IMR-90 (cell line): Measurements from ENCODE around the gene CENPP. TPM values are rescaled to one million over a fixed set of nuclear protein-coding genes. Genes with fewer than 3 reads are reported as not detected.

Experiments
- ATAC-seq: fragments of 200-7000 bp; cut with Tn5 transposase; 2 replicates; pipeline ENCODE4 v1.9.1; 2020; ENCODE audit warnings: low read depth, mild to moderate bottlenecking, moderate library complexity
- BruUV-seq: library from RNA; stranded (reverse); fragments of 400-500 nt; replicated peaks from 2 replicates; lab custom pipeline; 2021; lab: Mats Ljungman, UMichigan
- CTCF ChIA-PET: fragments of 300-600 bp; formaldehyde crosslinking; extraction: SDS; loops from one replicate; lab custom pipeline; 2021; ENCODE audit warnings: antibody characterized with exemption; lab: Yijun Ruan, JAX
- POLR2A ChIA-PET: fragments of 300-600 bp; sonication (Branson Sonifier 250); formaldehyde crosslinking; loops from one replicate; lab custom pipeline; 2022; ENCODE audit warnings: antibody characterized with exemption; ENCODE audit not compliant: unreplicated experiment; lab: Charles Lee
- DNase-seq: peaks from one replicate; pipeline ENCODE4 v3.0.0; 2013
- H2AFZ ChIP-seq: replicated peaks from 2 replicates; pipeline ENCODE3; 2013; ENCODE audit warnings: low read length, mild to moderate bottlenecking; ENCODE audit not compliant: poor library complexity
- H2AK5ac ChIP-seq: 2 replicates; pipeline ENCODE4 v1.6.1; 2013; ENCODE audit warnings: low read depth, low read length, inconsistent platforms
- H2AK9ac ChIP-seq: replicated peaks from 2 replicates; pipeline ENCODE3; 2013; ENCODE audit warnings: mild to moderate bottlenecking, low read depth, low read length, moderate library complexity; ENCODE audit not compliant: poor library complexity
- H2BK120ac ChIP-seq: 2 replicates; pipeline ENCODE4 v1.6.1; 2013; ENCODE audit warnings: low read depth, low read length, inconsistent platforms
- H2BK15ac ChIP-seq: 3 replicates; pipeline ENCODE4 v1.6.1; 2013; ENCODE audit warnings: low read depth, low read length, inconsistent platforms
- H2BK20ac ChIP-seq: 2 replicates; pipeline ENCODE4 v1.6.1; 2013; ENCODE audit warnings: low read depth, mild to moderate bottlenecking, inconsistent platforms, low read length, moderate library complexity
- H2BK5ac ChIP-seq: 2 replicates; pipeline ENCODE4 v1.6.1; 2013; ENCODE audit warnings: mild to moderate bottlenecking, low read depth, low read length, inconsistent platforms; ENCODE audit not compliant: poor library complexity, severe bottlenecking
- H3K14ac ChIP-seq: replicated peaks from 2 replicates; pipeline ENCODE4 v1.6.1; 2013; ENCODE audit warnings: low read depth, low read length, inconsistent platforms
- H3K18ac ChIP-seq: 2 replicates; pipeline ENCODE4 v1.6.1; 2013; ENCODE audit warnings: low read depth, low read length, control low read depth
- H3K23ac ChIP-seq: 2 replicates; pipeline ENCODE4 v1.6.1; 2013; ENCODE audit warnings: low read depth, low read length, inconsistent platforms
- H3K27ac ChIP-seq: 2 replicates; pipeline ENCODE4 v1.5.1; 2013; ENCODE audit warnings: mild to moderate bottlenecking, control low read depth, low read length; ENCODE audit not compliant: insufficient read depth
- H3K27me3 ChIP-seq: 2 replicates; pipeline ENCODE4 v1.6.1; 2013; ENCODE audit warnings: low read length; ENCODE audit not compliant: control insufficient read depth, insufficient read depth
- H3K36me3 ChIP-seq: 2 replicates; pipeline ENCODE4 v1.6.1; 2013; ENCODE audit warnings: low read length, mixed read lengths; ENCODE audit not compliant: control insufficient read depth, insufficient read depth
- H3K4ac ChIP-seq: 2 replicates; pipeline ENCODE4 v1.6.1; 2013; ENCODE audit warnings: low read depth, low read length, inconsistent platforms
- H3K4me1 ChIP-seq: 2 replicates; pipeline ENCODE4 v1.6.1; 2013; ENCODE audit warnings: low read length, mixed read lengths; ENCODE audit not compliant: control insufficient read depth, insufficient read depth
- H3K4me2 ChIP-seq: 2 replicates; pipeline ENCODE4 v1.6.1; 2013; ENCODE audit warnings: low read depth, mild to moderate bottlenecking, control low read depth, low read length, moderate library complexity
- H3K4me3 ChIP-seq: 2 replicates; pipeline ENCODE4 v1.5.1; 2013; ENCODE audit warnings: low read depth, mild to moderate bottlenecking, control low read depth, low read length, moderate library complexity; ENCODE audit not compliant: insufficient read depth
- H3K56ac ChIP-seq: 2 replicates; pipeline ENCODE4 v1.6.1; 2013; ENCODE audit warnings: low read length, inconsistent platforms; ENCODE audit not compliant: insufficient read depth; ENCODE audit errors: extremely low read depth
- H3K79me1 ChIP-seq, 2 experiments: 2 replicates each; pipeline ENCODE4 v1.6.1; 2013; ENCODE audit warnings: low read length in 2 of 2, inconsistent platforms in 1 of 2, low read depth in 1 of 2
- H3K9ac ChIP-seq: 2 replicates; pipeline ENCODE4 v1.6.1; 2013; ENCODE audit warnings: low read depth, low read length, control low read depth
- H3K9me1 ChIP-seq: 2 replicates; pipeline ENCODE4 v1.6.1; 2013; ENCODE audit warnings: low read length, inconsistent platforms; ENCODE audit not compliant: insufficient read depth
- H3K9me3 ChIP-seq: 2 replicates; pipeline ENCODE4 v1.6.1; 2013; ENCODE audit warnings: low read length; ENCODE audit not compliant: control insufficient read depth, insufficient read depth
- H4K20me1 ChIP-seq: 2 replicates; pipeline ENCODE4 v1.6.1; 2013; ENCODE audit warnings: low read length, inconsistent platforms; ENCODE audit not compliant: insufficient read depth
- H4K5ac ChIP-seq: 2 replicates; pipeline ENCODE4 v1.6.1; 2013; ENCODE audit warnings: mild to moderate bottlenecking, low read depth, low read length, control low read depth
- H4K8ac ChIP-seq, 2 experiments: 2 replicates each; pipeline ENCODE4 v1.6.1; 2013; ENCODE audit warnings: low read depth in 2 of 2, low read length in 2 of 2, control low read depth in 1 of 2, inconsistent platforms in 1 of 2
- H4K91ac ChIP-seq: 2 replicates; pipeline ENCODE4 v1.6.1; 2013; ENCODE audit warnings: low read depth, low read length, inconsistent platforms; ENCODE audit not compliant: insufficient read depth
- CEBPB ChIP-seq: IDR thresholded peaks from 2 replicates; pipeline ENCODE4 v1.6.1; 2012; ENCODE audit warnings: low read depth, low read length, improper control_type of control experiment
- CTCF ChIP-seq: conservative IDR thresholded peaks from 2 replicates; pipeline ENCODE4 v1.5.1; 2012; ENCODE audit warnings: mild to moderate bottlenecking, low read depth, low read length, improper control_type of control experiment
- ELK1 ChIP-seq: fragments of 150-350 bp; IDR thresholded peaks from 2 replicates; pipeline ENCODE4 v1.6.1; 2016; ENCODE audit warnings: low read depth, mild to moderate bottlenecking, low read length, moderate library complexity, borderline replicate concordance
- MAFK ChIP-seq: IDR thresholded peaks from 2 replicates; pipeline ENCODE4 v1.6.1; 2012; ENCODE audit warnings: low read depth, low read length, improper control_type of control experiment
- POLR2A ChIP-seq: IDR thresholded peaks from 2 replicates; pipeline ENCODE4 v1.6.1; 2012; ENCODE audit warnings: mild to moderate bottlenecking, low read depth, low read length
- RAD21 ChIP-seq: IDR thresholded peaks from 2 replicates; pipeline ENCODE4 v1.6.1; 2012; ENCODE audit warnings: low read length, improper control_type of control experiment
- RCOR1 ChIP-seq: IDR thresholded peaks from 2 replicates; pipeline ENCODE4 v1.6.1; 2012; ENCODE audit warnings: mild to moderate bottlenecking, low read length, improper control_type of control experiment; ENCODE audit not compliant: insufficient replicate concordance
- RFX5 ChIP-seq: IDR thresholded peaks from 2 replicates; pipeline ENCODE4 v1.8.0; 2012; ENCODE audit warnings: low read depth, mild to moderate bottlenecking, low read length, moderate library complexity
- SMC3 ChIP-seq: fragments of 150-350 bp; IDR thresholded peaks from 2 replicates; pipeline ENCODE4 v1.6.1; 2016; ENCODE audit warnings: low read depth, mild to moderate bottlenecking, antibody characterized with exemption, low read length, moderate library complexity
- WGBS, 2 experiments: methylation state at CpG; one replicate each; pipeline versions ENCODE4 v1.1.5 to v1.1.7; 2013; ENCODE audit warnings: missing lambda C conversion rate in 2 of 2; ENCODE audit not compliant: insufficient read length in 1 of 2; ENCODE audit errors: extremely low coverage in 2 of 2; 5-methylcytosine and 5-hydroxymethylcytosine counted together
- dilution Hi-C: fragments of 300-500 bp; cut with HindIII; formaldehyde crosslinking; loops from one replicate; pipeline ENCODE4 v1.14.3; 2018; ENCODE audit warnings: low sequenced_read_pairs; ENCODE audit not compliant: unreplicated experiment
- in situ Hi-C: fragments of 300-500 bp; cut with MboI; formaldehyde crosslinking; loops from 3 replicates; pipeline ENCODE4 v1.14.3; 2019; ENCODE audit warnings: low sequenced_read_pairs, inconsistent platforms, mixed read lengths
- intact Hi-C: fragments of 100-400 bp; cut with micrococcal nuclease; formaldehyde crosslinking; loops from 2 replicates; pipeline ENCODE4 v1.10.0; 2022
- polyA plus RNA-seq, 3 experiments: library from polyadenylated mRNA; depleted of rRNA; stranded (reverse); fragments of >200 nt; gene quantifications; 2 replicates each; pipeline ENCODE4 v1.2.3, GENCODE V29; 2012; ENCODE audit warnings: low replicate concordance in 1 of 3
- total RNA-seq: library from RNA; depleted of rRNA; stranded (reverse); fragments of >200 nt; gene quantifications from 2 replicates; pipeline ENCODE4 v1.2.3, GENCODE V29; 2012

Gene CENPP
- total and polyA plus RNA-seq, 2 of the 4 experiments (the other 2 are of a cell fraction) = 1.4 to 2.0 TPM

- H4K20me1 ChIP-seq = 0 out of 2 replicates have a peak, but pooled peaks cover 3% of the 10 kb centered on the region
- intact Hi-C loops (no loop called here), dilution Hi-C loops (no loop called here), in situ Hi-C loops (no loop called here)
- H3K4me3 ChIP-seq = no peak overlapping the region
- H3K9me3 ChIP-seq = no peaks in the 10 kb centered on the region
- CTCF ChIA-PET = no interaction called here
- no CpG with 5 or more reads among the region's 11 CpGs for WGBS, 2 experiments
- no peak overlapping the region for H2BK120ac ChIP-seq
- H3K56ac ChIP-seq = no peak overlapping the region
- H3K4ac ChIP-seq = no peak overlapping the region
- no peak overlapping the region for H2BK20ac ChIP-seq
- H2BK5ac ChIP-seq = no peak overlapping the region
- H4K5ac ChIP-seq = no peak overlapping the region
- peaks cover 41% of the 10 kb centered on the region for H3K36me3 ChIP-seq
- H3K4me1 ChIP-seq = no peaks in the 10 kb centered on the region
- TF ChIP-seq SMC3 (no peak), ELK1 (no peak), RCOR1 (no peak), CEBPB (no peak), RFX5 (no peak), MAFK (no peak), POLR2A (no peak), RAD21 (no peak), CTCF (no peak)
- H3K23ac ChIP-seq = no peak overlapping the region
- H3K14ac ChIP-seq = no peak overlapping the region
- H2AK9ac ChIP-seq = no peak overlapping the region
- POLR2A ChIA-PET = no interaction called here
- H2BK15ac ChIP-seq = no peak overlapping the region
- H3K27ac ChIP-seq = no peak overlapping the region
- H2AK5ac ChIP-seq = no peak overlapping the region
- peaks cover 2% of the 10 kb centered on the region; the same call in 1 of the 2 replicates for H3K9me1 ChIP-seq
- DNase-seq (no peak), ATAC-seq (no peak)
- H4K91ac ChIP-seq = no peak overlapping the region
- no peaks in the 10 kb centered on the region for H3K27me3 ChIP-seq
- no peak overlapping the region for H3K9ac ChIP-seq
- H2AFZ ChIP-seq = no peak overlapping the region
- peaks cover 13 to 32% of the 10 kb centered on the region in 2 experiments for H3K79me1 ChIP-seq
- H3K18ac ChIP-seq = no peak overlapping the region
- H4K8ac ChIP-seq = no peak overlapping the region
- BruUV-seq = no TSS peak
- H3K4me2 ChIP-seq = no peak overlapping the region
Observed at GRCh38 chr9:92647671-92648473, 322.1 kb downstream of the CENPP start.
